Stimulated activated CD4-positive, alpha-beta T cell treated with anti-CD3 and anti-CD28 coated beads, Interleukin-4, amount 100 ng/mL, for 1 hour (primary cell): ENCODE measurements around the gene NDEL1.

Experiments used
- DNase-seq: peaks from one replicate; pipeline ENCODE4 v3.0.0-alpha.2; 2020

The NDEL1 gene

DNA sequence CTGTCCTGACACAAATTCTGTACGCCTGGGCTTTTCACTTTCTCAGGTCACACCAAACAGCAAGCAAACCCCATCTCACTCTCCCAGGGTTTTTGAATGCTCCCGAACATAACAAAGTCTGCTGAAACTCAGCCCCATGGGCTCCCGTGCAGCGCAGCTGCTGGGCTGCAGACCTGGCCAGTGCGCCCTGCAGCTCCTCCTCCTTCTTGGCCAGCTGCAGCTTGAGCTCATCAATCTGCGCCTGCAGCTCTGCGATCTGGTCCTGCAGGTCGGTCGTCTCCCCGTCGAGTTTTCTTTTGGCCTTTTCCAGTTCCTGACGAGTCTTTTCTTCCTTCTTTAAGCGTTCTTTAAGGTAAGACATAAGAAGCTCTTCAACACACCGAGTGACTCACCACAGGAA lies 70.5 kb downstream of the NDEL1 start:
- no peak for DNase-seq

GRCh38 chr17:8514801-8515200 lies 79.1 kb downstream of the NDEL1 start:
- DNase-seq: no peak
